GM18907 (cell line): ENCODE data around the gene MT2A.
"Not testable (repeated sequence)": the region's sequence is repeated elsewhere in the genome, so short reads cannot be mapped to it uniquely, and the experiment has no call there.

ENCODE experiments used
- ATAC-seq: cut with Tn5 transposase; IDR thresholded peaks from one replicate; pipeline ENCODE4 v1.9.1; 2021; ENCODE audit warnings: mild to moderate bottlenecking, moderate library complexity; ENCODE audit not compliant: unreplicated experiment

MT2A gene

GRCh38 chr16:56608043-56608875 lies at the start of gene MT2A:
Gene MT2A, plus strand, starts transcription at chr16:56608584. Its CDS starts 72 bp downstream, at chr16:56608656.
- ATAC-seq, result peak; percentile 87

GRCh38 chr16:56559109-56559508 lies 49.3 kb upstream of the MT2A start:
- ATAC-seq, result no peak

- no peak for ATAC-seq
These were observed 47.9 kb upstream of the MT2A start for GRCh38 chr16:56560447-56560846.

GRCh38 chr16:56561126-56561525 lies 47.3 kb upstream of the MT2A start:
- no peak for ATAC-seq

- ATAC-seq, result no peak
These were observed 43.4 kb upstream of the MT2A start, which contains the start of gene MT4 for GRCh38 chr16:56564793-56565477. Gene MT4, plus strand, starts transcription at chr16:56565073. Its CDS starts 56 bp downstream, at chr16:56565129.

- no peak for ATAC-seq
These were observed 38.4 kb upstream of the MT2A start for GRCh38 chr16:56569971-56570370.

- no peak for ATAC-seq
These were observed 36.9 kb upstream of the MT2A start for GRCh38 chr16:56571525-56571924.

- ATAC-seq, result no peak
These were observed 33.8 kb upstream of the MT2A start for GRCh38 chr16:56574625-56575024.

- ATAC-seq, result peak; percentile 83
These were observed 31.6 kb upstream of the MT2A start for GRCh38 chr16:56576585-56577299.

GRCh38 chr16:56577300-56577625 lies 31.1 kb upstream of the MT2A start:
- no peak for ATAC-seq

- ATAC-seq, result no peak
These were observed 27.9 kb upstream of the MT2A start for GRCh38 chr16:56580391-56581048.

- not testable (repeated sequence) for ATAC-seq
These were observed 25.5 kb upstream of the MT2A start for GRCh38 chr16:56582911-56583310.

- ATAC-seq, result no peak
These were observed 24.8 kb upstream of the MT2A start for GRCh38 chr16:56583351-56584168.

- ATAC-seq, result no peak
These were observed 24.1 kb upstream of the MT2A start for GRCh38 chr16:56584276-56584675.

- no peak for ATAC-seq
These were observed 19.6 kb upstream of the MT2A start for GRCh38 chr16:56588781-56589140.

- no peak for ATAC-seq
These were observed 19.0 kb upstream of the MT2A start, which contains the start of gene MT3 for GRCh38 chr16:56589141-56590039. Gene MT3, plus strand, starts transcription at chr16:56589528. Its CDS starts 63 bp downstream, at chr16:56589591.

GRCh38 chr16:56591377-56592060 lies 16.9 kb upstream of the MT2A start:
- ATAC-seq, result no peak

- no peak for ATAC-seq
These were observed 14.7 kb upstream of the MT2A start for GRCh38 chr16:56593573-56594291.
